GM19193 (cell line): ENCODE data around the gene SPOCD1.

Source experiments
- POLR2A ChIP-seq: IDR thresholded peaks from 4 replicates; pipeline ENCODE4 v1.6.1; 2011; ENCODE audit not compliant: insufficient read depth, insufficient read length; ENCODE audit errors: extremely low read depth

Gene SPOCD1

GRCh38 chr1:31752952-31753475 lies 62.8 kb downstream of the SPOCD1 start:
- TF ChIP-seq POLR2A, result no peak

- no peak for TF ChIP-seq POLR2A
Measured at GRCh38 chr1:31752258-31752657, 63.6 kb downstream of the SPOCD1 start.

GRCh38 chr1:31751822-31752241 lies 64.0 kb downstream of the SPOCD1 start:
- no peak for TF ChIP-seq POLR2A

- TF ChIP-seq POLR2A, result no peak
Measured at GRCh38 chr1:31750858-31751510, 64.8 kb downstream of the SPOCD1 start.

GRCh38 chr1:31749785-31750735 lies 65.8 kb downstream of the SPOCD1 start:
- no peak for TF ChIP-seq POLR2A

- no peak for TF ChIP-seq POLR2A
Measured at GRCh38 chr1:31748365-31748764, 67.5 kb downstream of the SPOCD1 start.

GRCh38 chr1:31747304-31747703 lies 68.5 kb downstream of the SPOCD1 start:
- no peak for TF ChIP-seq POLR2A

- TF ChIP-seq POLR2A, result no peak
Measured at GRCh38 chr1:31746687-31747086, 69.1 kb downstream of the SPOCD1 start.

GRCh38 chr1:31745946-31746670 lies 69.7 kb downstream of the SPOCD1 start:
- no peak for TF ChIP-seq POLR2A

- no peak for TF ChIP-seq POLR2A
Measured at GRCh38 chr1:31745096-31745945, 70.5 kb downstream of the SPOCD1 start.

- no peak for TF ChIP-seq POLR2A
Measured at GRCh38 chr1:31744165-31744888, 71.5 kb downstream of the SPOCD1 start.

GRCh38 chr1:31742462-31743212 lies 73.2 kb downstream of the SPOCD1 start:
- no peak for TF ChIP-seq POLR2A
